Coronary artery (tissue), 2 donors: ENCODE measurements around the gene DRC1.

Experiments used
- DNase-seq: peaks from one replicate; pipeline ENCODE4 v3.0.0-alpha.2; 2017; ENCODE audit warnings: low spot score
- H3K27ac ChIP-seq, 2 donors: fragments of 200-600 bp; sonication (generic); one replicate each; pipeline ENCODE4 v1.5.1; 2016 to 2019
- H3K4me3 ChIP-seq: fragments of 200-600 bp; sonication (generic); 2 replicates; pipeline ENCODE4 v1.5.1; 2016; ENCODE audit warnings: mild to moderate bottlenecking, moderate library complexity
- TF ChIP-seq, protein P1 (sequence below): fragments of 200-600 bp; sonication (generic); IDR thresholded peaks from one replicate; pipeline ENCODE4 v1.5.1; 2019; ENCODE audit warnings: antibody characterized with exemption

DRC1 gene

DNA sequence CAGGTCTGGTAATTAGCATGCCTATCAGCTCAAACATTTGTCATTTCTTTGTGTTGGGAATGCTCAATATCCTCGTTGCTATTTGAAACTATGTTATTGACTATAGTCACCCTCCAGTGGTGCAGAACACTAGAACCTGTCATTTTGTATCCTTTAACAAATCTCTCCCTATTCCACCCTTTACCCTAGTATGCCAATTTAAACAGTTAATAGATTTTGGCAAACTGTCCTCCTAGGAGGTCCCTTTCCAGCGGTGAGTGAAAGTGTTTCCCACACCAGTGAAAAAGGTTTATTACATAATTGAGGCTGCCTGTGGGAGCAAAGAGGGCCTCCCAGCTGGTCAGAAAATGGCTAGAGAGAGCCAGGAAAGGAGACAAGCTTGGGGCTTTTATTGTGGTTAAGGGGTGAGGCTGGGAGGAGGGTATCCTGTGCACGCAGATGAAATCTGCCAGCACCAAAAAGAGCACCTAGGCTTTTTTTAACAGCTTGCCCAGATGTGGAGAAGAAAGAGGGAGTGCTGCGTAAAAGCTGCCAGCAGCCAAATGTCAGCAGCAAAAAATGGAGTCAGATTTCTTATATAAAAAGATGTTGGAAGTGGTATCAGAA lies 1.8 kb upstream of the DRC1 start:
- Histone ChIP-seq H3K27ac (no peak overlapping the region), H3K4me3 (no peak overlapping the region)
- no peak for DNase-seq
- TF ChIP-seq, protein P1, sequence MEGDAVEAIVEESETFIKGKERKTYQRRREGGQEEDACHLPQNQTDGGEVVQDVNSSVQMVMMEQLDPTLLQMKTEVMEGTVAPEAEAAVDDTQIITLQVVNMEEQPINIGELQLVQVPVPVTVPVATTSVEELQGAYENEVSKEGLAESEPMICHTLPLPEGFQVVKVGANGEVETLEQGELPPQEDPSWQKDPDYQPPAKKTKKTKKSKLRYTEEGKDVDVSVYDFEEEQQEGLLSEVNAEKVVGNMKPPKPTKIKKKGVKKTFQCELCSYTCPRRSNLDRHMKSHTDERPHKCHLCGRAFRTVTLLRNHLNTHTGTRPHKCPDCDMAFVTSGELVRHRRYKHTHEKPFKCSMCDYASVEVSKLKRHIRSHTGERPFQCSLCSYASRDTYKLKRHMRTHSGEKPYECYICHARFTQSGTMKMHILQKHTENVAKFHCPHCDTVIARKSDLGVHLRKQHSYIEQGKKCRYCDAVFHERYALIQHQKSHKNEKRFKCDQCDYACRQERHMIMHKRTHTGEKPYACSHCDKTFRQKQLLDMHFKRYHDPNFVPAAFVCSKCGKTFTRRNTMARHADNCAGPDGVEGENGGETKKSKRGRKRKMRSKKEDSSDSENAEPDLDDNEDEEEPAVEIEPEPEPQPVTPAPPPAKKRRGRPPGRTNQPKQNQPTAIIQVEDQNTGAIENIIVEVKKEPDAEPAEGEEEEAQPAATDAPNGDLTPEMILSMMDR: no peak

DNA sequence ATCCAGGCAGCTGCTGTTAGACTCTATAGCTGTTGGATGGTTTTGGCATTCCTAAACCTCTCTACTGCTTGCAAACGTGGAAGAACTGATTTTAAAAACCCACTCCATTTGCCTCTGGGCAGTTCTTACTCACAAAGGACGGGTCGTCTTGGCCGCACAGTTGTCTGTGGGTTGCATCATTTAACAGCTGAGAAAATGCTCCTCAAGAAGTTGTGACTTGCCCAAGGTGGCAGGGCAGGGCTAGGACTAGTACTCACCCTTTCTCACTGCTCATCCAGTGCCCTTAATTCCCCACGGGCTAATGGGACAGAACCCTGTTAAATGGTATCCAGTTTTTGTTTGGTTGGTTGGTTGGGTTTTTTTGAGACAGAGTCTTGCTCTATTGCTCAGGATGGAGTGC lies 997 bp upstream of the DRC1 start:
- no peak overlapping the region for H3K4me3 ChIP-seq
- H3K27ac ChIP-seq: no peak overlapping the region
- TF ChIP-seq, protein P1: no peak
- no peak for DNase-seq

DNA sequence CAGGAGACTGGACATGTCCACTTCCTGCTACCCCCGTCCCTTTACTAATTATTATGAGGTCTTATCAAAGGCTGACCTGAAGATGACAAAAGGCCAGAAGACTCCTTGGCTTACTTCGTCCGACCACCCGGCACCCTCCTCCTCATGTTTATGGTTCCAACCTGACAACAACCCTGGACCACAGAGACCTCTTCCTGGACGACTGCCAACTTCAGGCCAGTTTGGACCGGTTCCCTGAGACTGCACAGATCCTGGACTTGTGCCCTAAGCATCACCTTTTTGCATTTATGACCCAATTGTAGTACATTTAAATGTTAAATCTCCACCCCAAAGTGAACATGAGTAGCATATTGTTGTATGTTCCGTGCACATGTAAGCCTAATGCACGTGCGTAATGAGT lies 5.8 kb downstream of the DRC1 start:
- Histone ChIP-seq H3K4me3 (no peak overlapping the region), H3K27ac (no peak overlapping the region)
- no peak for DNase-seq
- TF ChIP-seq, protein P1: no peak

DNA sequence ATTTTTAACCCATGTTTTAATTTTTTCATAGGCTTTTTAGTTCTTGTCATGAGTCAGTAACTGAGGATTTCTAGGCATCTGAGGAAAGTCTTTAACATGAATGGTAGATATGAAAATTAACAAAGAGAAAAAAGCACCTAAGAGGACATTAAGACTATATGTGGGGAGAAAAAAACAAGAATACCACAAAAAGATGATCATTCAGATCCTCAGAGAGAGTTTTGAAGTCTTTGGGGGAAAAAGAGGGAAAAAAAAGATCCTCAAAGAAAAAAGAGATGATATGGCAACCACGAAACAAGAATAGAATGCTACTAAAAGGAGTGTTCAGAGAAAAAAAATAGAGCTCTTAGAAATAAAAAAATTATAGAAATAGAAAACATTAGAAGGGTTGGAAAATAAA lies 8.1 kb downstream of the DRC1 start:
- TF ChIP-seq, protein P1: no peak
- Histone ChIP-seq H3K4me3 (no peak overlapping the region), H3K27ac (no peak overlapping the region)
- DNase-seq: no peak

DNA sequence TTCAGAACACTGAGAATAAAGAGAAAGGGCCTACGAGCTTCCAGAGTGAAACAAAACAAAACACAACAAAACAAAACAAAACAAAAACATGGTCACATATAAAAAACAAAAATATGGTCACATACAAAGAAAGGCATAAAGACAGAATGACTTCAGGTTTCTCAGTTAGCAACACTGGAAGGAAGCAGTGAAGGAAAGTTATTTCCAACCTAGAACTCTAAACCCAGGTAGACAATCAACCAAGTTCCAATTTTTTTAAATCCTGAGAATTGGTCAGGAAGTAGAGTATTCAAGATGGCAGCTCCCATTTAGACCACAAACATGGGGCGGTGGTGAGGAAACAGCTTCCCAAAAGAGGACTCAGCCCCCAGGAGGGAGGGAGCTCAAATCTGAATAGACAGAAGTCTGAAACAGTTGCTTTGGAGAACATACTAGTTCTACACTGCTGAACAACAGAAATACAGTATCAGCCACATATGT lies 9.1 kb downstream of the DRC1 start:
- Histone ChIP-seq H3K27ac (no peak overlapping the region), H3K4me3 (no peak overlapping the region)
- no peak for DNase-seq
- TF ChIP-seq, protein P1: no peak

DNA sequence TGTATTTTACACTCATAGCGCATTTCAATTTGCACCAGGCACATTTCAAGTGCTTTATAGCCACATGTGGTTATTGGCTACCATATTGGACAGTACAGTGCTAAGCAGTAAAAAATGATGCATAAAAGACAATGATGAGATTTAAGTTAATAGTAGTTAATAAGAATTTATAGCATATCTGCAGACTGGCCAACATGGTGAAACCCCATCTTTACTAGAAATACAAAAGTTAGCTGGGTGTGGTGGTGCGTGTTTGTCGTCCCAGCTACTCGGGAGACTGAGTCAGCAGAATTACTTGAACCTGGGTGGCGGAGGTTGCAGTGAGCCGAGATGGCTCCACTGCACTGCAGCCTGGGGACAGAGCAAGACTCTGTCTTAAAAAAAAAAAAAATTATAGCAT lies 9.7 kb downstream of the DRC1 start:
- DNase-seq: no peak
- H3K27ac ChIP-seq: no peak overlapping the region
- no peak overlapping the region for H3K4me3 ChIP-seq
- TF ChIP-seq, protein P1: no peak

DNA sequence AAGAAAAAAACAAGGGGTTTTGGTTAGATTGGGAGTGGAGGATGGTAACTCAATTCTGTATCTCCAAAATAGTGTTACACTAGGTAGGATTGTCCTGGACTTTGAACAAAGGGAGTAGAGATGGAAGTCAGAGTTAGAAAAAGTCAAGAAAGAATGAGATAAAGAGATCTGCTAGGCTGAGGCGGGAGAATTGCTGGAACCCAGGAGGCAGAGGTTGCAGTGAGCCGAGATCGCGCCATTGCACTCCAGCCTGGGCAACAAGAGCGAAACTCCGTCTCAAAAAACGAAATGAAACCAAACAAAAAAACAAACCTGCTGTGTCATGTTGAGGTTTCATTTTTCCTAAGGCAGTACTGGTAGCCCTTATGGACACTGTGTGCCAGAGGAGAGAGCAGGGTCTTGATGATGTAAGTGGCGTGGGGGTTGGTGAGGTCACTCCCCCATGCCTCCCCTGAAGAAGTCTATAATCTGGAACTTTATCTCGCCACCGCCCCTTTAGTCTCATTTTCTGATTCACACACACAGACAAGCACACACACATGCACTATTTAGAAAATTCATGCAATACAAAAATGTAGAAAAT lies 10.5 kb downstream of the DRC1 start:
- Histone ChIP-seq H3K27ac (no peak overlapping the region), H3K4me3 (peak overlapping the region; percentile 17)
- DNase-seq: no peak
- TF ChIP-seq, protein P1: no peak
